ENCODE results near the gene GSTCD. TPM values are rescaled to one million over a fixed set of nuclear protein-coding genes. Genes with fewer than 3 reads are reported as not detected.

GSTCD gene, protein sequence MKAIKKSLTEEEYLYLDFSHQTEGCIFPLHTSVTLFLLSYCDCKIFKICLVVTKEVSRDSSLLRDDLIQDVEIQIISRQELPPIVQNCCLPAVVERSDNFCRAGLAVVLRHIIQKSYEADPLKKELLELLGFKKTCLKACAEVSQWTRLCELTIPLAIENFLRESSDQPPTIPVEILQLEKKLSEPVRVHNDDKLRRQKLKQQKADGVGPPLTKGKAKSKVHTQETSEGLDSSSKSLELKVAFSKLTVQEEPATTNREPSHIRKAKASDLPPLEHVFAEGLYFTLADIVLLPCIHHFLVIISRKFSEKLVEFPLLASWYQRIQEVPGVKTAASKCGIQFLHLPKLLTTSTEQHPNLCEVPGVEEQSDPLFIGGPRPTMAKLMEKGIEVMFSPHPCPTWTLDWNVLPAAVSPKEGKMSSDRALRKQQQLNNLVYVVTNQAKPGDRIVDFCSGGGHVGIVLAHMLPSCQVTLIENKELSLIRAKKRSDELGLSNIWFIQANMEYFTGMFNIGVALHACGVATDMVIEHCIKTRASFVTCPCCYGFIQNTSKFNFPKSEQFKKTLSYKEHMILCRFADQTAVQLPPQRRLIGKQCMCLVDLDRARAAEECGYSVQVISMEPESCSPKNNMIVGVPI
- total RNA-seq: 1 to 10 TPM; 6.0 to 9.9 (median 8.0) TPM

DNA sequence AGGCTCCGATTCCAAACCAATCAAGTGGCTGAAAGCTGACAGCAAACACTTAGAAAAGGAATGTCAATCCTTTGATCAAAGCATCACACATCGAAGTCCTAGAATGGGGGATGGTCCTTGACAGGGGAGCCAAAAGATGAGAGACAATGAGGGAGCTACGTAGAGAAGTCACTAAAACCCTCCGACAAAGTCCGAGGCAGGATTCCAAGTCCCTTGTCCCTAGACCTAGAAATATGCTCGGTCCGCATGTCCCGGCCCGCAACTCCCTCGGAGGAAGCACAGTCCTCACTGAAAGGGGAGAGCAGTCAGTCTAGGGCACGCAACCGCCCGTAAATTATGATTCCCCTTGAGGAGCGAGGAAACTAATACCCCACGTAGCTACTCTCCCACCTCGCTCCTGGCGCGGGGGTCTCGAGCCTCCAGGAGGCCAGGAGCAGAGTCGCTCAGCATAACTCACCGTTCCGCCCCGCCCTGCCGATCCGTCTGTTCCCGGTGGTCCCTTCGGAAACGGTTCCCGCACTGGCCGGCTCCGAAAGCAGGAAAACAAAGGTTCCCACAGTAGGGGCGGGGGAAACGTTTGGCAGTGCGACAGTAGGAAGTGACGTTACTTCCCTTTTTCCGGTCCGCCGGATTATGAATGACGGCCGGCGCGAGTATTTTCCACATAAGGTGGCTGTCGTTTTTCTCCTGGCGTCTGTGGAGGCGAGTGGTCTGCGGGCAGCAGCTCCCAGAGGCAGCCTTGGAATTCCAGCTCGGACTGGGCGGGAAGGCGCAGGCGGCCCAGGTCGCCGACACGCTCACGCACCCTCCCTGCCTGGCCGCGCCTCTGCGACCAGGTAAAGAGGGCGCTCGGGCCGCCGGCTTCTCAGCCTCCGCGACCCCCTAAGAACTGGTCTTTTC, at the start of gene GSTCD, which contains the start of gene INTS12:
Gene GSTCD, plus strand, starts transcription at position 604 of the 900 bp plus-strand sequence. CDS start 8,830 bp downstream, outside the sequence.
Gene INTS12, minus strand, starts transcription at position 509 of the 900 bp plus-strand sequence. CDS start 8,684 bp downstream, outside the sequence.
- Histone ChIP-seq H3K9me3 (peaks cover 0 to 4% (median 0%) of the 10 kb centered on the region in 4 donors), H3K27ac (peak within 1 kb of the TSS; percentile 87 to 93 (median 91)), H3K4me3 (peak within 1 kb of the TSS; percentile 75 to 97 (median 87)), H3K36me3 (peaks cover 0 to under 1% (median 0%) of the 10 kb centered on the region in 4 donors), H3K4me1 (peaks cover 18 to 27% (median 22%) of the 10 kb centered on the region in 4 donors), H3K27me3 (no peaks in the 10 kb centered on the region)
- peak; percentile 99 for ATAC-seq (ENCODE audit: low FRiP score in 2 of 2)
- WGBS, 2 donors: 0% methylated on average over 7 to 63 of the region's 63 CpGs
- TF ChIP-seq POLR2AphosphoS5 (IDR thresholded peaks at IDR 0.05) (peak; percentile 93 to 97), EP300 (IDR thresholded peaks at IDR 0.05) (peak in 2 of 4 donors; percentile 35 to 78), POLR2A (IDR thresholded peaks at IDR 0.05) (peak in 3 of 4 donors; percentile 70 to 83 (median 72))
- TF ChIP-seq, protein P1, sequence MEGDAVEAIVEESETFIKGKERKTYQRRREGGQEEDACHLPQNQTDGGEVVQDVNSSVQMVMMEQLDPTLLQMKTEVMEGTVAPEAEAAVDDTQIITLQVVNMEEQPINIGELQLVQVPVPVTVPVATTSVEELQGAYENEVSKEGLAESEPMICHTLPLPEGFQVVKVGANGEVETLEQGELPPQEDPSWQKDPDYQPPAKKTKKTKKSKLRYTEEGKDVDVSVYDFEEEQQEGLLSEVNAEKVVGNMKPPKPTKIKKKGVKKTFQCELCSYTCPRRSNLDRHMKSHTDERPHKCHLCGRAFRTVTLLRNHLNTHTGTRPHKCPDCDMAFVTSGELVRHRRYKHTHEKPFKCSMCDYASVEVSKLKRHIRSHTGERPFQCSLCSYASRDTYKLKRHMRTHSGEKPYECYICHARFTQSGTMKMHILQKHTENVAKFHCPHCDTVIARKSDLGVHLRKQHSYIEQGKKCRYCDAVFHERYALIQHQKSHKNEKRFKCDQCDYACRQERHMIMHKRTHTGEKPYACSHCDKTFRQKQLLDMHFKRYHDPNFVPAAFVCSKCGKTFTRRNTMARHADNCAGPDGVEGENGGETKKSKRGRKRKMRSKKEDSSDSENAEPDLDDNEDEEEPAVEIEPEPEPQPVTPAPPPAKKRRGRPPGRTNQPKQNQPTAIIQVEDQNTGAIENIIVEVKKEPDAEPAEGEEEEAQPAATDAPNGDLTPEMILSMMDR (IDR thresholded peaks at IDR 0.05): peak in 1 of 6 experiments; percentile 22
- peak; percentile 89 to 92 for DNase-seq

DNA sequence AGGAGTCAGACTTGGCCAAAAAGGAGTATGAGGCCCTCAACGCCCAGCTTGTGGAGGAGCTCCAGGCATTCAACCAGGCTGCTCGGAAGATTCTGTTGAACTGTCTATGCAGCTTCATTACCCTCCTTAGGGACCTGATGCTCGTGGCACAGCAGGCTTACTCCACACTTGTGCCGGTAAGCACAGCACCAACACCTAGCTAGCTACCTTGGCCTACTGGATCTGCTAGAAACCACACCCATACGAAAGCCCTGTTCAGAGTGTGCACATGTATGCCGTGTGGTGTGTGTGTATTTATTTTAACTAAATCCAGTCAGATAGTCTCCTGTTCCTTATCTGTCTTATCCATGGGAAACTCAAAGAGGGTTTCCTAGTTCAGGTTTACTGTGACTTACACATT, 49.4 kb upstream of the GSTCD start:
- Histone ChIP-seq H3K4me3 (no peak overlapping the region), H3K27ac (no peak overlapping the region), H3K27me3 (no peaks in the 10 kb centered on the region), H3K9me3 (no peaks in the 10 kb centered on the region), H3K4me1 (peaks cover 0 to 9% (median 0%) of the 10 kb centered on the region in 4 donors), H3K36me3 (no peaks in the 10 kb centered on the region)
- WGBS, 2 donors: 83 to 88% methylated on average over 5 to 6 of the region's 6 CpGs
- no peak for TF ChIP-seq POLR2A (IDR thresholded peaks at IDR 0.05)
- no peak for TF ChIP-seq EP300 (IDR thresholded peaks at IDR 0.05)
- TF ChIP-seq, protein P1 (IDR thresholded peaks at IDR 0.05): no peak
- no peak for TF ChIP-seq POLR2AphosphoS5 (IDR thresholded peaks at IDR 0.05)
- ATAC-seq (ENCODE audit: low FRiP score in 2 of 2) (no peak), DNase-seq (no peak)

DNA sequence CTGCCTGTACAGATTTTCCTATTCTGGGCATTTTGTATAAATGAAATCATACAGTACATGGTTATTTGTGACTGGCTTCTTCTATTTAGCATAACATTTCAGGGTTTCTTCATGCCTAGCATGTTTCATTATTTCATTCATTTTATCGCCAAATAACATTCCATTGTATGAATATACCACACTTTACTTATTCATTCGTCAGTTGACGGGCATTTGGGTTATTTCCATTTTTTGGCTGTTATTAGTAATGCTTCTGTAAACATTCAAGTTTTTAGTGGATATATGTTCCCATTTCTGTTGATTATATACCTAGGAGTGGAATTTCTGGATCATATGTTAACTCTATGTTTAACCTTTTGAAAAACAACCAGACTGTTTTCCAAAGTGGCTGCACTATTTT, 47.6 kb upstream of the GSTCD start:
- 93 to 96% methylated on average over 3 of the region's 3 CpGs for WGBS, 2 donors
- Histone ChIP-seq H3K36me3 (no peaks in the 10 kb centered on the region), H3K9me3 (no peaks in the 10 kb centered on the region), H3K27ac (no peak overlapping the region), H3K4me3 (no peak overlapping the region), H3K4me1 (peaks cover 0 to 9% (median 0%) of the 10 kb centered on the region in 4 donors), H3K27me3 (no peaks in the 10 kb centered on the region)
- DNase-seq (no peak), ATAC-seq (ENCODE audit: low FRiP score in 2 of 2) (no peak)
- TF ChIP-seq POLR2AphosphoS5 (IDR thresholded peaks at IDR 0.05): no peak
- TF ChIP-seq EP300 (IDR thresholded peaks at IDR 0.05): no peak
- no peak for TF ChIP-seq POLR2A (IDR thresholded peaks at IDR 0.05)
- TF ChIP-seq, protein P1 (IDR thresholded peaks at IDR 0.05): no peak

DNA sequence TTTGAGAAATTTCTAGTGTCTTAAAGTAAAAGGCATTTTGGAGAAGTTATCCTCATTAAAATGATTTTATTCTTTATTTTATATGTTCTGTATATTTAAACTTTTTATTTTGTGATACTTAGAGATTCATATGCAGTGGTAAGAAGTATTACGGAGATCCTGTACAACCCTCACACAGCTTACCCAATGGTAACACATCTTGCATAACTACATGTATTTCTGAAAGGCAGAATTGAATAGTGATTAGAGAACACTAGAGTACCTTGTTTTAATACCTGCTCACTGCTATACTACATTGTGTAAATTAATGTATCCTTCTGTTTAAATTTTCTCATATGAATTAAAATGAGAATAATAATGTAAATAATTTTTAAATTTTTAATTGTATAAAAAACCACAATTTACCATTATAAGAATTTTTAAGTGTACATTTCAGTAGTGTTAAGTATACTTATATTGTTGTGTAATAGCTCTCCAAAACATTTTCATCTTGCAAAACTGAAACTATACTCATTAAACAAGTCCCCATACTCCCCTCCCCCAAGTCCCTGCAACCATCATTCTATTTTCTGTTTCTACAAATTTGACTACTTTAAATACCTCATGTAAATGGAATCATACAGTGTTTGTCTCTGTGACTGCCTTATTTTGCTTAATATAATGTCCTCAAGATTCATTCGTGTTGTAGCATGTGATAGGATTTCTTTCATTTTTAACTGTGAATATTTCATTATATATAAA, 45.5 kb upstream of the GSTCD start:
- Histone ChIP-seq H3K9me3 (no peaks in the 10 kb centered on the region), H3K4me1 (peaks cover 0 to 9% (median 0%) of the 10 kb centered on the region in 4 donors), H3K36me3 (no peaks in the 10 kb centered on the region), H3K4me3 (no peak overlapping the region), H3K27ac (no peak overlapping the region), H3K27me3 (no peaks in the 10 kb centered on the region)
- TF ChIP-seq POLR2A (IDR thresholded peaks at IDR 0.05) (no peak), POLR2AphosphoS5 (IDR thresholded peaks at IDR 0.05) (no peak), EP300 (IDR thresholded peaks at IDR 0.05) (no peak)
- TF ChIP-seq, protein P1 (IDR thresholded peaks at IDR 0.05): no peak
- no peak for DNase-seq
- 60 to 70% methylated on average over 2 of the region's 2 CpGs for WGBS, 2 donors
- ATAC-seq (ENCODE audit: low FRiP score in 2 of 2): no peak

All from upper lobe of left lung (tissue), 6 donors.